ENCODE measurements around the gene ANXA1.

GRCh38 chr9:73210886-73211666 is 59.4 kb downstream of the ANXA1 start:
- TF ChIP-seq RARB (CRISPR knock-in tag; IDR thresholded peaks at IDR 0.05): no peak
- no peak for TF ChIP-seq ISL1 (CRISPR knock-in tag; IDR thresholded peaks at IDR 0.05)
- TF ChIP-seq ZFP3 (CRISPR knock-in tag; IDR thresholded peaks at IDR 0.05): no peak
- TF ChIP-seq PPARA (CRISPR knock-in tag; IDR thresholded peaks at IDR 0.05; ENCODE audit: borderline replicate concordance): no peak
- TF ChIP-seq ZC3H10 (CRISPR knock-in tag; IDR thresholded peaks at IDR 0.05): no peak
- TF ChIP-seq SNAI2 (CRISPR knock-in tag; IDR thresholded peaks at IDR 0.05): no peak
- no peak for TF ChIP-seq OSR1 (CRISPR knock-in tag; IDR thresholded peaks at IDR 0.05)
- TF ChIP-seq, protein P1, sequence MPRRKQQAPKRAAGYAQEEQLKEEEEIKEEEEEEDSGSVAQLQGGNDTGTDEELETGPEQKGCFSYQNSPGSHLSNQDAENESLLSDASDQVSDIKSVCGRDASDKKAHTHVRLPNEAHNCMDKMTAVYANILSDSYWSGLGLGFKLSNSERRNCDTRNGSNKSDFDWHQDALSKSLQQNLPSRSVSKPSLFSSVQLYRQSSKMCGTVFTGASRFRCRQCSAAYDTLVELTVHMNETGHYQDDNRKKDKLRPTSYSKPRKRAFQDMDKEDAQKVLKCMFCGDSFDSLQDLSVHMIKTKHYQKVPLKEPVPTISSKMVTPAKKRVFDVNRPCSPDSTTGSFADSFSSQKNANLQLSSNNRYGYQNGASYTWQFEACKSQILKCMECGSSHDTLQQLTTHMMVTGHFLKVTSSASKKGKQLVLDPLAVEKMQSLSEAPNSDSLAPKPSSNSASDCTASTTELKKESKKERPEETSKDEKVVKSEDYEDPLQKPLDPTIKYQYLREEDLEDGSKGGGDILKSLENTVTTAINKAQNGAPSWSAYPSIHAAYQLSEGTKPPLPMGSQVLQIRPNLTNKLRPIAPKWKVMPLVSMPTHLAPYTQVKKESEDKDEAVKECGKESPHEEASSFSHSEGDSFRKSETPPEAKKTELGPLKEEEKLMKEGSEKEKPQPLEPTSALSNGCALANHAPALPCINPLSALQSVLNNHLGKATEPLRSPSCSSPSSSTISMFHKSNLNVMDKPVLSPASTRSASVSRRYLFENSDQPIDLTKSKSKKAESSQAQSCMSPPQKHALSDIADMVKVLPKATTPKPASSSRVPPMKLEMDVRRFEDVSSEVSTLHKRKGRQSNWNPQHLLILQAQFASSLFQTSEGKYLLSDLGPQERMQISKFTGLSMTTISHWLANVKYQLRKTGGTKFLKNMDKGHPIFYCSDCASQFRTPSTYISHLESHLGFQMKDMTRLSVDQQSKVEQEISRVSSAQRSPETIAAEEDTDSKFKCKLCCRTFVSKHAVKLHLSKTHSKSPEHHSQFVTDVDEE (CRISPR knock-in tag; IDR thresholded peaks at IDR 0.05): no peak
- TF ChIP-seq, protein P2, sequence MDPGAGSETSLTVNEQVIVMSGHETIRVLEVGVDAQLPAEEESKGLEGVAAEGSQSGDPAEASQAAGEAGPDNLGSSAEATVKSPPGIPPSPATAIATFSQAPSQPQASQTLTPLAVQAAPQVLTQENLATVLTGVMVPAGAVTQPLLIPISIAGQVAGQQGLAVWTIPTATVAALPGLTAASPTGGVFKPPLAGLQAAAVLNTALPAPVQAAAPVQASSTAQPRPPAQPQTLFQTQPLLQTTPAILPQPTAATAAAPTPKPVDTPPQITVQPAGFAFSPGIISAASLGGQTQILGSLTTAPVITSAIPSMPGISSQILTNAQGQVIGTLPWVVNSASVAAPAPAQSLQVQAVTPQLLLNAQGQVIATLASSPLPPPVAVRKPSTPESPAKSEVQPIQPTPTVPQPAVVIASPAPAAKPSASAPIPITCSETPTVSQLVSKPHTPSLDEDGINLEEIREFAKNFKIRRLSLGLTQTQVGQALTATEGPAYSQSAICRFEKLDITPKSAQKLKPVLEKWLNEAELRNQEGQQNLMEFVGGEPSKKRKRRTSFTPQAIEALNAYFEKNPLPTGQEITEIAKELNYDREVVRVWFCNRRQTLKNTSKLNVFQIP (CRISPR knock-in tag; IDR thresholded peaks at IDR 0.05; ENCODE audit: borderline replicate concordance, low read depth): no peak
- no peak for TF ChIP-seq PATZ1 (CRISPR knock-in tag; IDR thresholded peaks at IDR 0.05; ENCODE audit: borderline replicate concordance)
- no peak for TF ChIP-seq ZNF70 (CRISPR knock-in tag; IDR thresholded peaks at IDR 0.05)

Measured in SK-N-SH treated with all-trans-retinoic acid at 6 μM for 48 hours (cell line).